Colon (tissue), 2 donors: ENCODE data around the gene SEC23B.
"Not testable (repeated sequence)": the region's sequence is repeated elsewhere in the genome, so short reads cannot be mapped to it uniquely, and the experiment has no call there.

Source experiments
- FAIRE-seq: peaks from 2 replicates; lab custom pipeline; 2012; peaks lifted over from hg19 to GRCh38; lab: Jason Lieb, UNC
- donor health status: control.
- donor health status: control.

Gene SEC23B

GRCh38 chr20:18507218-18508191 is at the start of gene SEC23B:
SEC23B (plus strand) TSS chr20:18507940; CDS start chr20:18510836, 2,896 bp downstream.
- FAIRE-seq = peak; percentile 73

DNA sequence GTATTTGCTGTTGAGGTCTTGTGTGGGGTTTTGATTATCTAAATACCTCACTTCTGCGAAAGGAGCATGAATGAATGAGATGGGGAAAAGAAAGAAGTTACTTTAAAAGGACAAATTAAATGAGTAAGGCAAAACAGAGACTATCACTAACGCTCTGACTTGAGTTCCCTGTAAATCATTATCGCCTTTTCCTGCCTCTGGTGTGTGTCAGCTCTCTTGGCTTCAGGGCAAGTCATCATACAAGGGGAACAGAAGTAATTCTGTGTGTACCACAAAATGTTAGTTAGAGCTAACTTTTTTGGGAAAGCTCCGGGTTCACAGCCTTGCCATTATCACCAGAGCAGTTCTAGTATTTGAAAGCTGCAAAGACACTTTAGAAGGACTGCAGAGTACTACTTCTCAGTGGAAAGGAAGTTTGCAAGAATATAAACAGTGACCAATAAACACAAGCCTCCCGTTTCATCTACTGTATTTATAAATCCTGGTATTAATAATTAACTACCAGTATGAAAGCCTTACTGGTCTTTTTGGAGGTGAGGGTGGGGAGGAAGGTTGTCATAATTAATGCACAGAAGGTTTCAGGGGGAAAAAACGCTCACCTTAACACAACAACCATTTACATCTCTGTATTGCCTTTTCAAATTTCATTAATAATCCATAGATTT is 42.1 kb upstream of the SEC23B start:
- FAIRE-seq = no peak

DNA sequence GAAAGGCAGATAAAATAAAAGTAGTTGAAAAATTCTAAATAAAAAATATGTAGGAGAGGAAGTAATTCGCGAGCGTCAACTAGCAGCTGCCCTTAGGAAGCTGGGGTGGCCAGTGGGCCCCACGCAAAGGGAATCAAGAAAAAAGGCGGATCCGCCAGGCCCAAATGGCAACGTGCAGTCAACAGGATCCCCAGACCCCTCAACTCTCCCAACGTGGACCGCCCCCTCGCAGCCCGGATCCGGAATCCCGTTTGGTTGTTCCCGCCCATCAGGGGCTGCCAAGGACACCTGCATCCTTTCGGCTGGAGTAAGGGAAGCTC is 41.2 kb upstream of the SEC23B start:
- no peak for FAIRE-seq

DNA sequence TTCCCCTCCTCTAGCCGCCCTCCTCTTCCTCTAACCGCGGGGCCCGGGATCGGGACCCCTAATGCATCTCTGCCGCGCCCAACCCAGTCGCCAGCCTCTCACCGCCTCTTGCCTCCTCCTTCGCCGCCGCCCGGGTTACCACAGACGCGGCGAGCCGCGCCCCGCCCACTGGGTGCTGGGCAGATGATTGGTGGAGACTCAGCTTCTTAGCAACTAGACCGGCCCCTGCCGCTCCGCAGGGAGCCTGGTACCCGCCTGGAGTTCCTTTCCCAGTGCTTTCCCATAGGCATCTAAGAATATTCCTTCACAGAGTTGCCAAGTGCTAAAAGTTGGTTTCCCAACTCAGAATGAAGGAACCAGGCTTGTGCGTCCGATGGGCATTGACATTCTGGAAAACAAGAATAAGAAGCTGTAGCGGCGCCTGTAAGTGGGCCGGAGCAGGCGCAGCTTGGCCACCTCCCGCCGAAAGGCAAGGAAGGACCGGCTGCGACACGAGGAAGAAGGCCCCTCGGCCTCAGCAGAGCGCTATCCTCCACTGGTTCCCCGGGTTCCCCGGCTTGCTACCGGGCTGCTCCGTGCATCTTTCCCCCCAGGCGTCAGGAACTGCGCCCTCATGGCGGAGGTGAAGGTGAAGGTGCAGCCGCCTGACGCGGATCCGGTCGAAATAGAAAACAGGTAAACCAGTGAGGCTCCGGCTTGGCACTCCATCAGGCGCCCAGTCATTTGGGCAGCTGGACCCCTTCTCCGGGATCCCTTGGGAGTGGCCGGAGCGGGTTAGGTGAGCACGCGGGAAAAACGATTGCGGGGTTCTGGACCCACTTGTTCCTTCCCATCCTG is 40.6 kb upstream of the SEC23B start, which contains the start of the genes DZANK1 and POLR3F:
DZANK1 (minus strand) TSS at position 137 of the 837 bp plus-strand sequence. CDS start 1,672 bp downstream, outside the sequence.
POLR3F (plus strand) TSS at position 497 of the 837 bp plus-strand sequence; CDS start at position 614, 117 bp downstream.
- no peak for FAIRE-seq

DNA sequence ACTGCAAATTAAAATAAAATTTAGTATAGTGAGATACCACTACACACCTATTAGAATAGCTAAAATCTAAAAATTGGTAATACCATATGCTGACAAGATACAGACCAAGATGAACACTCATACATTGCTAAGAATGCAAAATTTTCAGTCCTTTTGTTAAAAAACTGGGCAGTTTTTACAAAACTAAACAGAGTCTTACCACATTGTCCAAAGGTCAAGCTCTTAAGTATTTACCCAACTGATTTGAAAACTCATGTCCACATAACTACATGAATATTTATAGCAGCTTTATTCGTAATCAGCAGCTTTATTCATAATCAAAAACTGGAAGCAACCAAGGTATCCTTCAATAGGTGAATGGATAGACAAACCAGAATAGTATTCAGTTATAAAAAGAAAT is 30.5 kb upstream of the SEC23B start:
- no peak for FAIRE-seq

GRCh38 chr20:18477821-18478220 is 29.9 kb upstream of the SEC23B start:
- no peak for FAIRE-seq

DNA sequence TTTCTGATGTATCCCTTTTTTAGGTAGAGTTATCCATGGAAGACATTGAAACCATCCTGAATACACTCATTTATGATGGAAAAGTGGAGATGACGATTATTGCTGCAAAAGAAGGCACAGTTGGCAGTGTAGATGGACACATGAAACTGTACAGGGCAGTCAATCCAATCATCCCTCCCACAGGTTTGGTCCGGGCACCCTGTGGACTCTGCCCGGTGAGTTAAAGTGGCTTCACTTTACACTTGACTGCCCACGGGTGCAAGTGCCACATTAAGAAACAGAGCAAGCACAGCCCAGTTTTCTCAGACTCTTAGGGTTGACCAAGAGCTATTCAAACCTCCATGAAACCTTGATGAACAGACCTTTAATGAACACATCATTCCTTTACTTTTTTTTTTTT is 26.1 kb upstream of the SEC23B start:
- FAIRE-seq = no peak

DNA sequence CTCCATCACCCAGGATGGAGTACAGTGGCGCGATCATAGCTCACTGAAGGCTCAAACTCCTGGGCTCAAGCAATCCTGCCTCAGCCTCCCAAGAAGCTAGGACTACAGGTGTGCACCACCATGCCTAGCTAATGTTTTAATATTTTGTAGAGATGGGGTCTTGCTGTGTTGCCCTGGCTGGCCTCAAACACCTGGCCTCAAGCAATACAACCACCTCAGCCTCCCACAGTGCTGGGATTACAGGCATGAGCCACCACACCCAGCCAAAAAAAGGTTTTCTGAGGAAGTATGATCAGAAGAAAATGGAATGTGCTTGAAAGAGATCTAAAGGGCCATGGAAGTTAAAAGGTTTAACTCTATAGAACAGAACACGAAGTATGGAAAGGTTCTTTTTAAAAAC is 19.4 kb upstream of the SEC23B start:
- no peak for FAIRE-seq

- no peak for FAIRE-seq
These were observed 11.7 kb upstream of the SEC23B start for GRCh38 chr20:18496042-18496441.

DNA sequence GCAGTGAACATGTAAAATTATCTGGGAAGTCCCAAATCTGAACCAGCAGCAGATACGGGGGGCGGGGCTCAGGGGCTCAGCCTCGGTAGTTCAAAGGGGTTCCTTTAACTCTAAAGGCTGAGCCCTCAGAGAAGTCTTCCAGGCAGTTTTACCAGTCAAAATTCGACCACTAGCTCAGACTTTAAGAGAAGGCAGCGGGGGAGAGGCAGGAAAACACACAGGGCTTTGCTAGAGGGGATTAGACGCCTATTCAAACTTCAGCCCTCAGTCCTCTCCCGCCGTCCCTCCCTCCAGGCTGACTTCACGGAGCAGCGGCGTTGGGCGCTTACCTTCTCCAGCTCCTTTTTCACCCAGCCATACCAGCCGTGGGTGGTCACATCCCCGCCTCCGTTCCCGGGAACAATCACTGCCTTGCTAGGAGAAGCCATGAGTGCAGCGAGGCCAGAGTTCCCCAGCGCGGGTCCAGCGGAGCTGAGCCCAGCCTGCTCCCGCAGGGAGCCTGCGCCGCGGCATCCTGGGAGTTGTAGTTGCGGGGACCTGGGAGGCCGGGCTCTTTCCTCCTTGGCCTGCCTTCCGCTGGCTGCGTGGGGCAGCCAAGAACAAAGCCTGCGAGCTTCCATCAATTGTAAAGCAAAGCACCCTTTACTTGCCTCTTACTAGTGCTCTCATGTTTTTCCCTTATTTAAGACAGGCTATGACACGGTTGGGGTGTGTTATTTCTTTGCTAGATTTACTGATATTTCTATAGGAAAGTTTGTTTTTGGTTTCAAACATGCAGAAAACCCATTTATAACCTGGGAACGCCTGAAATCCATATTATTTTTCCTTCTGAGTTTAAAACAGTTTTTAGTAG is 10.8 kb upstream of the SEC23B start, which contains the start of gene RBBP9:
RBBP9 (minus strand) TSS at position 486 of the 853 bp plus-strand sequence; CDS start at position 428, 58 bp downstream.
- FAIRE-seq = no peak

DNA sequence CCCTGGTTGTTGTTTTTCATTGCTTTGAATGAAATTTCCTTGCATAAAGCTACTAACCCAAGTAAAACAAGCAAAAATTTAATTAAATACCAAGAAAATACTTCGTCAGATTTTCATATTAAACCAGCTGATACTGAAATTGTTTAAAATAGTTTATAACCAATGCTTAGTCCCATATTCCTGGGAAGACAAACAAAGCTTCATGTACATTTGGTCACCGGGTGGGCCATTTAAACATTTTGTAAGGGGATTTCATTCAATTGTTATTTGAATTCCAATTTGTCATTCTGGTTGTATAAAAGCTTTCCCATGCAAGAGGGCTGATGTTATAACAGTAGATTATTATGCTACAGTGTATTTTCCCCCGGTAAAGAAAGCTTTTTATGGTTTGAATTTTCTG is 10.1 kb upstream of the SEC23B start:
- no peak for FAIRE-seq

DNA sequence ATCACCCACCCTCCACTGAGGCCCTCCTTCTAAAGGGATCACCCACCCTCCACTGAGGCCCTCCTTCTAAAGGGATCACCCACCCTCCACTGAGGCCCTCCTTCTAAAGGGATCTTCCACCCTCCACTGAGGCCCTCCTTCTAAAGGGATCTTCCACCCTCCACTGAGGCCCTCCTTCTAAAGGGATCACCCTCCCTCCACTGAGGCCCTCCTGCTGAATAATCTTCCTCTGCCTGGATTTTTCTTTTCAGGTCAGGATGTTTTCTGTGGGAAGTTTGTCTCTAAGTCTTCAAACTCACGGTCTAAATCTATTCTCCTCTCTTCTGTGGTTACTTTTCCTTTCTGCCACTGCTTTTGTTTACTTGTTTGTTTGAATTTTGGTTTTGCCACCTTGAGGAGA is 6.1 kb upstream of the SEC23B start:
- not testable (repeated sequence) for FAIRE-seq

- no peak for FAIRE-seq
These were observed 3.2 kb upstream of the SEC23B start for GRCh38 chr20:18504479-18505060.

GRCh38 chr20:18506744-18507143 is 996 bp upstream of the SEC23B start:
- no peak for FAIRE-seq

- FAIRE-seq = no peak
These were observed 3.8 kb downstream of the SEC23B start for GRCh38 chr20:18511571-18511970.

GRCh38 chr20:18513208-18513607 is 5.5 kb downstream of the SEC23B start:
- FAIRE-seq = no peak

GRCh38 chr20:18514127-18514526 is 6.4 kb downstream of the SEC23B start:
- FAIRE-seq = no peak

DNA sequence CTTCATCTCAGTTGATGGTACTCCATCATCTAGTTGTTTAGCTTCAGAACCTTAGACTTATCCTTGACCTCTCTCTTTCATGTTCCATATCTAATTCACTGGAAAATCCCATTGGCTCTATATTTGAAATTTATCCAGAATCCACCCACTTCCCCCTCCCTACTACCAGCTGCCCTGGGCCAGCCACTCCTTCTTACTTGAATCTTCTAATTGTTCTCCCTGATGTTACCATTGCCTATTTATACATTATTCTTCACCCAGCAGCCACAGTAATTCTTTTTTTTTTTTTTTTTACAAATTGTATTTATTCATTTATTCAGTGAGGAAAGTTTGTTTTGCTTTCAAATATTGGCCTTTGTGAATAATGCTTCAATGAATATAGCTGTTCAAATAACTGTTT is 8.2 kb downstream of the SEC23B start:
- no peak for FAIRE-seq

DNA sequence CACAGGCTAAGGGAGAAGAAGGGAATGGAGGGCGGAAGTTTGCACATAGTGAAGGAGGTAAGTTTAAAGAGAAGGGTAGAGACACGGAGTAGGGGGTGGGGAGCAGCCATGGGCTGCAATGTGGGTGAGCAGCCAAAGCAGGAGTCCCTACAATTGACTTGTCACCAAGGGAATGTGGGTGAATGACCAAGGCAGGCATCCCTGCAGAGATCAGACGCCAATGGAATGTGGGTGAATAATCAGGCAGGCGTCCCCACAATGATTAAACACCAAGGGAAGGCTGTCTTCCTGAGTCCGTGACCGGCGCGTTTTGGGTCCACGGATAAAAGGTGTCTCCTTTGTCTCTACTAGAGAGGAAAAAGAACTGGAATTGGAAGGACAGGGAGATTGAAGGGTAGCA is 14.3 kb downstream of the SEC23B start:
- FAIRE-seq = not testable (repeated sequence)

DNA sequence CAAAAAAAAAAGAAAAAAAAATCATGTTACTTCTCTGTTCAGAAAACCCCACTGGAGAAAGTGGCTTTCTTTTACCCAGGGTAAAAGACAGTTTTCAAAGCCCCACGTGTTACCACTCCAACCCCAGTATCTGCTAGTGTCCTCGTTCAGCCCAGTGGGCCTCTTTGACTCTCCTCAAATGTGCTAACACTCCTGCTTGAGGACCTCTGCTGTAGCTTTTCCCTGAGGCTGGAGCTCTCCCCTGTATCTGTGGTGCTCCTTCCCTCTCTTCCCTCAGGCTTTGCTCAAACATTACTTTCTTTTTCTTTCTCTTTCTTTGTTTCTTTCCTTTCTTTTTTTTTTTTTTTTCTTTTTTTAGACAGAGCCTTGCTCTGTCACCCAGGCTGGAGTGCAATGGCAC is 15.3 kb downstream of the SEC23B start:
- no peak for FAIRE-seq

- FAIRE-seq = no peak
These were observed 16.9 kb downstream of the SEC23B start for GRCh38 chr20:18524646-18525045.
